C1 segment of cervical spinal cord (tissue), 14 donors: ENCODE results near the gene USF3.
"Not testable (repeated sequence)": the region's sequence is repeated elsewhere in the genome, so short reads cannot be mapped to it uniquely, and the experiment has no call there.

Experiments
- DNase-seq, 14 donors: peaks; one replicate each; lab custom pipeline; 2025; lab: John Stamatoyannopoulos, UW

The USF3 gene

DNA sequence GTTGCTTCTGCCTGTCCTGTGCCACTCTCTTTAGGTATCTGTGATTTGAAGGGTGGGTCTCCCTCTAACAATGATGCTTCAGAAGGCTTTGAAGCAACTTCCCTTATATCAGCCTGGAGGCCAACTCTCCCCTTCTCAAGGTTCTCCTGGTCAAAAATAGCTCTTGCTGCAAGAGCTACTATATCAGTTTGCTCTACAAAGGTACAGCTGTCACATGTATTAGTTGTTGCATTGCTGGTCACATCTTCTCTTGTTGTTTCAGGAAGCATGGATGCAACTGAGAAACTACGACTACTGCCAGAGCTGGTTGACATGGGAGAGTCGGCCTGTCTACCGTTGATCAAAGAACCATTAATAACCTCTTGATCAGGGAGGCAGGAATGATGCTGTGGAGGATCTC, 38.3 kb downstream of the USF3 start:
- no peak for DNase-seq

DNA sequence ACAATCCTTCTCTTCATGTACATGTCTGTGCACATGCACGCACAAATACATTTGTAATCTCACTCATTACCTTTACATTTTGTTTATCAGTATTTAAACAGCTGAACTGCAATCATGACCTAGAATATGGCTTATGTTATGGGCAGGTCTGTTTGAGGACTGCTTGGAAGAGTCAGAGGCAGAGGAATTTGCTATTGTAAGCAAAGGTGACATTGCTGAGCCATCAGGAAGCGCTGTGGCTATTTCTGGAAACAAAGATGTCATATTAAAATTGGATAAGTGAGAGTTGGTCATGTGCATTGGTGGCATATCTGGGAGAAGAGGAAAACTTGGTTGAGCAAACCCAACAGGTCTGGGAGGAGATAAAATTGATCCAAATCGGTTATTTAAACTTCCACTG, 41.6 kb downstream of the USF3 start:
- DNase-seq = no peak

DNA sequence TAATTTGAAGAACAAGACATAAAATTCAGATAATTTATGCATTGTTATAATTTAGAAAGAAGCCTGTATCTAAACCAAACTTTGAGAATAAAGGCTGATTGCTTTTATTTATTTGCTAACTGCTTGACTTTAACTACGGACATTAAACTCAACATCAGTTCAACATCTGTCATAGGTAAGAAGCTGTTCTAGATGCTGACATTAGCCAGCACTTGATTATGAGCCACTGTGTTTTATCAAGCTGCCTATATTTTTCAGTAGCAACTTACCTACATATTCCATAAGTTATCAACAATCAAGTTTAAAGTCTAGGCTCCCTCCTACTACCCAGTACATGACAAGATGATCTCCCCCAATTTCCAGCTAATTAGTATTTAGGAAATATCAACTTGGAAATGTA, 42.1 kb downstream of the USF3 start:
- DNase-seq = no peak

DNA sequence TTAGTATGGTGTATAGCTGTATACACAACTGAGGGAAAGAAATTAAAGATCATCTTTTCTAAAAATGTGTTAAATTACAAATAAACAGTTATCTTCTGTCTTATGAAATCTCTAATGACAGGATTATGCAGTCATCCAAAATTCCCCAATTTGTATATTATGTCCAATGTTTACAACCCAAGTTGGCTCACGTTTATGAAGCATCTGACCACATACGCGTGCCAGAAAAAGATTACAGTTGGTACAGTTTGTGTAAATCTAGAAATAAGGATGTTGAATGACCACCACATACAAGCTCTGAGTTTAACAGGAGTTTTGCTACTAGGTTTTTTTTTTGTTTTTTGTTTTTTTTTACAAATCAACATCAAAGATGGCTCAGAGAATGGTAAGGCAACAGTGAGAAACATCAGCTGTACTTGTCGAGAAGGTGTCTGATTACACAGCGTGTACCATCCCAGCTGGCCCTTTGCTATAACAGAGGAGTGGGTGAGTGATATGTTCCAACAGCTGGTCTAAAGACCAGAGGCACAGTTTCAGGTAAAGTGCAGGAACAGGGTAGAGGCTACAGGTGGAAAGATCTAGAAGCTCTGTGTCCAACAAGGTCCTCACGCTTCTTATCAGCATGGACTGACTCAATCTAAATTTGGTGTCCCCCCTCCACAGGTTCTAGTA, 47.1 kb downstream of the USF3 start:
- no peak for DNase-seq

DNA sequence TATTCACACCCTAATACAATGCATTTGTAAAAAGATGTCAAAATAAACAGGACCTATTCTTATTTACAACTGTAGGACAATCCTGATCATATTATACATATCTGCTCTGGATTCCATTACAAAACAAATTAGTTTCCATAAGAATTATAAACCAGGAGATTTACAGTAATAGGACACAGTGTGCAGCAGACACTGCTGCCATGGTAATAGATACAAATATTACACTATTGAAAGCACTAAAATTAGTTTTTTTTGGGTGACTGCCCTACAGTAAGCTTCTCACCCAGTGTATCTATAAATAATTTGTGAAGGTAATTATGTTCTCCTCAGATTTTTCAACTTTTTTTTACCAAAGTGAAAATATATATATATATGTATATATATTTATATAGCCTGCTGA, 47.9 kb downstream of the USF3 start:
- DNase-seq = no peak

DNA sequence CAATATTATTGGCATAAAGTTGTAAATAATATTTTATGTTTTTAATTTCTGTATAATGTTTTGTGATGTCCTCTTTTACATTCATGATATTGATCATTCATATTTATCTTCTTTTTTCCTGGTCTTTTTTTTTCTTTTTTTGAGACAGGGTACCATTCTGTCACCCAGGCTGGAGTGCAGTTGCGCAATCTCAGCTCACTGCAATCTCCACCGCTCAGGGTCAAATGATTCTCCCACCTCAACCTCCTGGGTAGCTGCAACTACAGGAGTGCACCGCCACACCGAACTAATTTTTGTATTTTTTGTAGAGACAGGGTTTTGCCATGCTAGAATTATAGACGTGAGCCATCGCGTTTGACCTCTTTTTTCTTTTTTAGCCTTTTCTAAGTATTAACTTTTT, 52.9 kb downstream of the USF3 start:
- DNase-seq = no peak

DNA sequence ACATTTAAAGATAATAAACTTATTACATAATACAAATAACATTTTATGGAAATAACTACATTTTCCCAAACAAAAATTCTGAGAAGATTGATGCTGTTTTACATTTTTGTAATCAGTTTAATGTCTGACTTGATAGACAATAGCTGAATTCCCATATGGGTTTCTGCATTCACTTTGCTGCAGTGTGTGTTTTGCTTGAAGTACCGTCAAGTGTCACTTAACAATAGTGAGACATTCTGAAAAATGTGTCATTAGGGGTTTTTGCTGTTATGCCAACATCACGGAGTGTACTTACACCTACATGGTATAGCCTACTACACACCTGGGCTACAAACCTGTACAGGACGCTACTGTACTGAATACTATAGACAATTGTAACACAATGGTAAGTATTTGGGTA, 57.5 kb downstream of the USF3 start:
- no peak for DNase-seq

DNA sequence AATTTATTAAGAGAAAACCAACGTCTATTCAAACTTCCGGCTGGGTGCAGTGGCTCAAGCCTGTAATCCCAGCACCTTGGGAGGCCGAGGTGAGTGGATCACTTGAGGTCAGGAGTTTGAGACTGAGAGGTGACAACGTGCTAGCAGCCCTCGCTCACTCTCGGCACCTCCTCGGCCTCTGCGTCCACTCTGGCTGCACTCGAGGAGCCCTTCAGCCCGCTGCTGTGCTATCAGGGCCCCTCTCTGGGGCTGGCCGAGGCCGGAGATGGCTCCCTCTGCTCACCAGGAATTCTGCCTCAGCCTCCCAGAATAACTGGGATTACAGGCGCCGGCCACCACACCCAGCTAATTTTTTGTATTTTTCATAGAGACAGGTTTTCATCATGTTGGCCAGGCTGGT, 58.7 kb downstream of the USF3 start:
- no peak for DNase-seq

DNA sequence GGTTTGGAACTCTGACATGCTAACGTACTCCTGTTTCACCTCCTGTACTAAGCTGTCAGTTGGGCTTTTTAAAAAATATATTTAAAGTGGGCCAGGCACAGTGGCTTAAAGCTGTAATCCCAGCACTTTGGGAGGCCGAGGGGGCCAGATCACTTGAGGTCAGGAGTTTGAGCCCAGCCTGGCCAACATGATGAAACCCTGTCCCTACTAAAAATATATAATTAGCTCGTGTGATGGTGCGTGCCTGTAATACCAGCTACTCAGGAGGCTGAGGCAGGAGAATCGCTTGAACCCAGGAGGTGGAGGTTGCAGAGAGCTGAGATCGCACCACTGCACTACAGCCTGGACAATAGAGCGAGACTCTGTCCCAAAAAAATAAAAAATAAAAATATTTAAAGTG, 60.4 kb downstream of the USF3 start:
- not testable (repeated sequence) for DNase-seq

DNA sequence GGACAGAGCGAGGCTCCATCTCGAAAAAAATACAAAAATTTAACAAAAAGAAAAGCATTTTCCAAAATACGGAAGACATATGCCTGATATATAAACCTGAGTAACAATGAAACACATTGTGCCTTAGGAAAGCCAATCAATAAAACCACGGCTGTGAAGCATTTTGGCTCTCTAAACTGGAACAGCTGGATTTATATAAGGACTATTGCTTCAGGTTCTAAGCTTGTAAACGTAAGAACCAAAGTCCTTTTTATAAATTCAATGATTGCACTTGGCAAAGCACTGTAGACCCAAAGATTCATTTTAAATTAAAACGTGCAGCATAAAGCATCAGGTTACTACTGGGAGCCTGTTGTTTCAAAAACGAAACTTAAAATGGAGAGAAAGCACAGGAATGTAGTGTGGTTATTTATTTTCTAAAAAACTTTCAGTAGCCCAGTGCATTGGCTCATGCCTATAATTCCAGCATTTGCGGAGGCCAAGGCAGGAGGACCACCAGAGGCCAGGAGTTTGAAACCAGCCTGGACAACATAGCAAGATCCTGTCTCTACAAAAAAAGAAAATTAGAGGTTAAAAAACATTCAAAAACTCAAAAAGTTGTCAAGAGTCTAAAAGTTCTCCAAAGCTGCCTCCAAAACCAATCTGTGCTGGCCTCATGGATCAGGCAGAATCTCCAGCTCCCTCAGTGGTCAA, 61.5 kb downstream of the USF3 start:
- no peak for DNase-seq

DNA sequence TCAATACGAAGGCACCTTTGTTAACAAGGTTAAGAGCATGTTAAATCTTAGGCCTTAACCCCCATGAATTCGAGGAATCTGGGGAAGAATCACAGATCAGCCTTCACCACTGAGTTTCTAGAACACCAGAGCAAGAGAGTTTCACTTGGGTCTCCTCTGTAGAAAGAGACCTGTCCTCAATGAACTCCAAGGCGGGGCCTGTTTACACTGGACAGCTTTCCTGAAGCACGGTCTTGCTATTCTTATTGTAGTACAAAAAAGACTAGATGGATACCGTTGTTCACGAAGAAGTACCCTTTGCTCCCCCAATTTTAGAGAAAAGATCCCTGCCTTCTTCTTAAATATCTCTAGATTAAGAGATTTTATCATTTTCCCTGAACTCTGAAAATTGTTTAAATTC, 64.9 kb downstream of the USF3 start:
- no peak for DNase-seq

DNA sequence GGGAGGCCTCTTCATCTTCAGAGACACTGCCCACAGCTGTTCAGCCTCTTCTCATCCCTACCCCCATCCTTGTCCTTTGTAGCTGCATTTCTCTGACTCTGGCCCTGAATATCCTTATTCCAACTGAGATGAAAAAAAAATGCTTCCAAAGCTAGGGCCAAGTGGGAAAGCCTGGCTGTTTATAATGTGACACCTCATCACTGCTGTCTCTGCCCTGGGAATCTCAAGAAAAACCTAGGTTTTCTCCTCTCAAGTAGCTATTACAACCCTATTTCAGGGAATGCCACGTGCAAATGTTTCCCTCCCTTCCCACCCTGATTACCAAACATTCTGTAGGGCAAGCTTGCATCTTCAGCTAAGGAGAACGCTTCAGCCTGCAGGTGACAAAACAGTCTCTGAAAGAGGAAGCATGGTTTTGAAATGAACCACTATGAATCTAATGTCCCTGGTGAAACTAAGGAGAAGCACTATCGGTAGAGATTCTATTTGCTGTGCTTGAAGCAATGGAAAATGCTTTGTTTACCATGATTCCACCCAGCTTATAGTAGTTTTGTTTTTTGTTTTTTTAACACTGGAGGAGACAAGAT, 65.4 kb downstream of the USF3 start:
- no peak for DNase-seq

DNA sequence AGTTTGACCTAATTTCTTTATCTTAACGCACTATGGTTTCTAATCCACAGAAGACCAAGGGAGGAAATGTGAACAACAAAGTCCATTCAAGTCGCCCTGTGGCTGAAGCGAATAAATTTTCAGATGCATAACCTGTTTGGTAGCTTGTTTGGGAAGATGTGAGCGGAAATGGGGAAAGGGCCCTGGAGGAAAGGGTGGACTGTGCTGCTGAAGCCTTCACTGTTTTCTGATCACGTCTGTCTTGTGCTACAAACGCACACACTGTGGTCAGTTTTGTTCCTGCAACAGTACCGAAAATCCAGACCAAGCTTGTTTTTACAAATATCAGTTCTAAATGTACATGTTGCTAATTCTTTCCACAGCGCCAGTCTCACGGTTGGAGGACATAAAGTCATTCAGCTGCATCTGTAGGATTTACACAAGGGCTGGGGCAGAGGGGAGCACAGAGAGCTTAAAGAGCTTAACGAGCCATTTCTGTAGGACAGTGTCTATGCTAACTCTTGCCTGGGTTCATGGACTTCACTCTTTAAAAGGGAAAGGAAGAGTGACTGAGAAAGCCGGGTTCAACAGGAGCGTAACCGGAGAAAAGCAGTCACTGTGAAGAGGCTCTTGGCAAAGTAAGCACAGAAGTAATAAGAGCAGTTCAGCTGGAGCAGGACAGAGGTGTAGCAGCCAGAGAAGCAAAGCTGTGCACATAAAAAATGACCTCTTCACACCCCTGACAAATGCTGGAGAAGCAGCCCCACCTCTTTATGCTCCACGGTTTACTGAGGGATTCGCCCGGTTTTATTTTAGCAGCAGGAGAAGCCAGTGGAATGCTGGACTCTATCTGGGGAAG, 66.6 kb downstream of the USF3 start:
- DNase-seq = no peak

DNA sequence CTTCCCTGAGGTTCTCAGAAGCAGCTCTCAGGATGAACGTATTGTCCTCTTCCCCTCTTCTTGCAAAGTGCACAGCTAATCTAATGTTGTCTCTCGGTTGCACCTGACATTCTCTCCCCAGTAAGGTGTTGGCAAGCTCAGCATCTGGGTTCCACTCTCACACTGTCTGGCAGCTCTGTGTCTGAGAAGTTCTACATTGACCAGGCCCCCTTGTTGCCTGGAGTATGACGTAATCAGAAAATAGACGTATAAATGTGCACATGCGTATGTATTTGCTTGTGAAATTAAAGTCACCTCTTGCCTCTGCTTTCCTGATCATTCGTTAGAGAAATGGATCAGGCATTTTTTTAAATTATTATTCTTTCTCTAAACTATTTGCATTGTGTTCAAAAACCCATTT, 67.7 kb downstream of the USF3 start:
- DNase-seq = no peak

DNA sequence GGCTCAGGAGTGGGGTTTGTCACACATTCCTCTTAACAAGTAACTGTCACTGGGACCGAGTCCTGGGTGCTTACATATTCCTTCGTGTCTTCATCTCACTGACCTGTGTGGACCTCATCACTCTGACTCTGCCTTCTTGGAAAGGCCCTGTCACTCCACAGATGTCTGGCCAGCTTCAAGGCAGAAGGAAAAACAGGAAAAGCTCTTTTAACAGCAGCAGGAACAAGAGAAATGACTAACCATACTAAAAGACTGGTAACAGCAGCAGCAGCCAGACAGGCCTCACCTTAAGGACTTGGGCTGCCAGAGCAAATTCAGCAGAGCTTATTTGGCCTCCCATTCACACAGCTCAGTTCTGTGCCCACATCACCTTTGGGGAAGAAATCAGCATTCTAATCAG, 68.1 kb downstream of the USF3 start:
- no peak for DNase-seq

DNA sequence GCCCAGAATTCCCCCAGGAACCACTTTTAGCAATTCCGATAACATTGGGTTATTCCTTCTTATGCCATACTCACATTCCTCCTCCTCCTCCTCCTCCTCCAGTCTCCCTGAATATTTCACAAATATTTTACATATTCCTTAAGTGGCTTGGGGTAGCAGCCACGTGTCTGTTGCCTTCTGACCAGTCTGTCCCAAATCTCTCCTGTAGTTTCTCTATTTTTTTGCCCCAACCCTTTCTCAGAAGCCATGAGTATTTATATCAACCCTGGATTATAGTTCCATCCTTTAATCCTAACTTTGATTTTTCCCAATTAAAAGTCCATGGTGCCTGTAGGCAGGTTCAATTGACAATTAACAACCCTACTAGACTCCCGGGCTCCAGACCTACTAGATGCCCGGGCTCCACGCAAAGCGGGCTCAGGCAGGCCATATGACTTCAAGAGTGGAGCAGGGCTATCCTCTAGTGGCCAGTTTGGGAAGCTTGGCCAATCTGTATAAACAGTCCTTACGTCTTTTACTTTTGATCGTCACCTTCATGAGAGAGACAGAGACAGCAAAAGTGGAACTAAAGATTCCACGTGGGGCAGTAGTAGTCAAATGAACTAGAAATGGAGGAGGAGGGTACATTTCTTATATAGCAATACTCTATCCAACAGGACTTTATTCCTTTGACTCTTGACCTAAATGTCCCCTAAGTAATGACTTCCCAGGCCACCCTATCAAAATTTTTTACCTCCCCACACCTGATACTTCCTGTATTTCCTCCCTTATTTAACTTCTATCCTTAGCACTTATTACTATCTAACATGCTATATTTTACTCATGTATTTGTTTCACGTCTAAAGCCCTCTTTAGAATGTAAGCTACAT, 69.7 kb downstream of the USF3 start:
- DNase-seq = peak in 9 of 14 donors; percentile 5 to 66 (median 29)

DNA sequence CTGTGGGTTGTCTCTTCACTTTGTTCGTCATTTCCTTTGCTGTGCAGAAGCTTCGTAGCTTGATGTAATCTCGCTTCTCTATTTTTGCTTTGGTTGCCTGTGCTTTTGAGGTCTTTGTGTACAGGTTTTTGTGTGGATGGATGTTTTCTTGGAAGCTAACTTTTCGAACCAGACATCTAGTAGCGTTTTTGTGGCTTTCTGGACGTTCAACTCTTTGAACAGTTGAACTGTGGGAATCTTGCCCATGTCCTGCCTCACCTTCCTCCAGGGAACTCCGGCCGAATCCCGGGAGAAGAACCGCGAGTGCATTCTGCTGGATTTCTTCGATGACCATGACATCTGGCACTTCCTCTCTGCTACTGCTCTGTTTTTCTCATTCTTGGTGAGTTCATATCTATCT, 70.6 kb downstream of the USF3 start:
- DNase-seq = peak in 1 of 14 donors; percentile 8

DNA sequence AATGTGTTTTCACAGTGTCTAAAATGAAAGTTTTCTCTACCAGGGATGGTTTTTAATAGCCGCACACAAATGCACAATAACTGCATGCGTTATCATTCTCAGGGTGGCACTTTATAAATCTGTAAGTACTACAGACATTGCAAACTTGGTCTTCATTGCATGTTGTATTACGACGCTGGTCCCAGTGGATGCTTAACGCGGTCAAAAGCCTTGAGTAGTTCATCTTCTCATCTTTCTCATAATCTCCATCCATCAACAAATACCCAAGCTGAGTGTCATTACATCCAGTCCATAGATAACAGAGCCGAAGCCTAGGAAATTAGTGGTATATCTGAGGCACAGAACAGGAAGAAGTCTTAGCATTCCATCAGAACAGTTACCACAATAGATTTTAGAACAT, 72.6 kb downstream of the USF3 start:
- no peak for DNase-seq

DNA sequence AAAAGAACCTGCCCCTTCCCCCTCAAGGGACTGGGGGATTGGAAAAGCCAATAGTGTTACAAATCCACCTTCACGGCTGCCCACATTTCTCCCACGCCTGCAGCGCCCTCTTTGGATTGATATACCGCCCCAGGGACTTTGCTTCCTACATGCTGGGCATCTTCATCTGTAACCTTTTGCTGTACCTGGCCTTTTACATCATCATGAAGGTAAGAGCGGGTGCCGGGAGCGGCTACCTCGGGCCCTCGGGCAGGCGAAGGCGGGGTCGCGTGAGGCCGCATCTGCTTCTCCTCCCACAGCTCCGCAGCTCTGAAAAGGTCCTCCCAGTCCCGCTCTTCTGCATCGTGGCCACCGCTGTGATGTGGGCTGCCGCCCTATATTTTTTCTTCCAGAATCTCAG, 73.1 kb downstream of the USF3 start:
- DNase-seq = no peak

DNA sequence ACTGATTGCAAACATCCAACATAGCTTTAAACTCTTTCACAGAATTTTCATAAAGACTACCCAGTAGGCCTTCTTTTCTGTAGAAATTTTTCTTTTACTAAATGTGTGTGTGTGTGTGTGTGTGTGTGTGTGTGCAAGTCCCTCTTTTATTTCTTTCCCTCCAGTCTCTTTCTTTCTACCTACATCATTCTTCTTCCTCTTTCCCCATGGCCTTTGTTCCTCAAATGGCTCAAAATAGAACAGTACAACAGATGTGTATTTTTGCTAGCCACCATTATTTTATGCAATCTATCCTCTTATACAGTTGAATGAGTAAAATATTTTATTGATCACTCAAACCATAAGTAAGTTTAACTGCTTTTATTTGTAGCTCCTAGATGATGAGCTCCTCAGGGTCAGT, 76.4 kb downstream of the USF3 start:
- no peak for DNase-seq

DNA sequence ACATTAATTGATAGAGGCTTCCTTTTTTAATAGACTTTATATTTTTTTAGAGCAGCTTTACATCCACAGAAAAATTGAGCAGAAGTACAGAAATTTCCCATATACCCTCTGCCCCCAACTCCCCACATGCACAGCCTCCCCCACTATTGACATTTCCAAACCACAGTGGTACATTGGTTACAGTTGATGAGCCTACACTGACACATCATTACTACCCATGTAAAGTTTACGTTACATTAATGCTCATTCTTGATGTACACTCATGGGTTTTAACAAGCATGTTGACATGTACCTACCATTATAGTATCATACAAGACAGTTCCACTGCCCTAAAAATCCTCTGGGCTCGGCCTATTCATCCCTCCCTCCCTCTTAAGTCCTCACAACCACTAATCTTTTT, 78.7 kb downstream of the USF3 start:
- no peak for DNase-seq
